Liver (tissue), 9 donors: Measurements from ENCODE around the gene MLN. TPM values are rescaled to one million over a fixed set of nuclear protein-coding genes. Genes with fewer than 3 reads are reported as not detected.

ENCODE experiments used
- DNase-seq: peaks from one replicate; pipeline ENCODE4 v3.0.0-alpha.2; 2017; ENCODE audit warnings: low spot score
- H3K27ac ChIP-seq, 2 donors: one replicate each; pipeline ENCODE4 v1.7.0; 2013; ENCODE audit warnings: inconsistent platforms in 2 of 2, low read length in 2 of 2, control low read depth in 1 of 2, low read depth in 1 of 2, mild to moderate bottlenecking in 1 of 2
- H3K27me3 ChIP-seq, 4 donors: one replicate each; pipeline versions ENCODE4 v1.6.1 to v1.7.0; 2013; ENCODE audit warnings: low read length in 3 of 4, inconsistent platforms in 1 of 4, mild to moderate bottlenecking in 1 of 4, moderate library complexity in 1 of 4; ENCODE audit not compliant: control insufficient read depth in 4 of 4, insufficient read depth in 4 of 4
- H3K36me3 ChIP-seq, 4 donors: one replicate each; pipeline versions ENCODE4 v1.6.1 to v1.7.0; 2013; ENCODE audit warnings: low read length in 3 of 4, mild to moderate bottlenecking in 3 of 4, low read depth in 1 of 4, moderate library complexity in 1 of 4; ENCODE audit not compliant: control insufficient read depth in 4 of 4, insufficient read depth in 3 of 4
- H3K4me1 ChIP-seq, 4 donors: one replicate each; pipeline versions ENCODE4 v1.6.1 to v1.7.0; 2013; ENCODE audit warnings: low read length in 3 of 4, mild to moderate bottlenecking in 3 of 4, moderate library complexity in 1 of 4; ENCODE audit not compliant: control insufficient read depth in 4 of 4, insufficient read depth in 4 of 4
- H3K4me3 ChIP-seq, 3 donors: one replicate each; pipeline versions ENCODE4 v1.6.1 to v1.7.0; 2013; ENCODE audit warnings: low read length in 3 of 3, control low read depth in 1 of 3, low read depth in 1 of 3, mild to moderate bottlenecking in 1 of 3
- H3K9ac ChIP-seq, 2 donors: one replicate each; pipeline ENCODE4 v1.7.0; 2013; ENCODE audit warnings: low read length in 2 of 2, mild to moderate bottlenecking in 2 of 2, moderate library complexity in 2 of 2, control low read depth in 1 of 2, low read depth in 1 of 2
- H3K9me3 ChIP-seq, 4 donors: one replicate each; pipeline versions ENCODE4 v1.6.1 to v1.7.0; 2013; ENCODE audit warnings: low read length in 3 of 4; ENCODE audit not compliant: control insufficient read depth in 4 of 4
- ATF3 ChIP-seq: IDR thresholded peaks from 2 replicates; pipeline ENCODE4 v1.6.1; 2016; ENCODE audit warnings: antibody characterized with exemption
- CTCF ChIP-seq: fragments of 150-350 bp; IDR thresholded peaks from 2 replicates; pipeline ENCODE4 v1.5.1; 2017; ENCODE audit warnings: improper control_type of control experiment, low read depth, low read length; ENCODE audit not compliant: missing input control
- FOXA2 ChIP-seq: IDR thresholded peaks from 2 replicates; pipeline ENCODE4 v1.6.1; 2016; ENCODE audit warnings: antibody characterized with exemption
- HNF4A ChIP-seq, 2 donors: conservative IDR thresholded peaks; 2 replicates each; pipeline ENCODE4 v1.6.1; 2016; ENCODE audit warnings: antibody characterized with exemption in 2 of 2, mild to moderate bottlenecking in 2 of 2
- HNF4G ChIP-seq: IDR thresholded peaks from 2 replicates; pipeline ENCODE4 v1.6.1; 2016; ENCODE audit warnings: antibody characterized with exemption
- JUND ChIP-seq, 2 donors: IDR thresholded peaks; 2 replicates each; pipeline ENCODE4 v1.6.1; 2016; ENCODE audit warnings: antibody characterized with exemption in 2 of 2
- MAX ChIP-seq: IDR thresholded peaks from 2 replicates; pipeline ENCODE4 v1.6.1; 2016; ENCODE audit warnings: antibody characterized with exemption
- NR2F2 ChIP-seq: IDR thresholded peaks from 2 replicates; pipeline ENCODE4 v1.6.1; 2016; ENCODE audit warnings: antibody characterized with exemption
- RAD21 ChIP-seq, 2 donors: IDR thresholded peaks; 2 replicates each; pipeline ENCODE4 v1.6.1; 2016; ENCODE audit warnings: antibody characterized with exemption in 2 of 2, mild to moderate bottlenecking in 2 of 2
- SP1 ChIP-seq: IDR thresholded peaks from 2 replicates; pipeline ENCODE4 v1.6.1; 2018; ENCODE audit warnings: antibody characterized with exemption, mild to moderate bottlenecking
- TAF1 ChIP-seq: conservative IDR thresholded peaks from 2 replicates; pipeline ENCODE4 v1.6.1; 2016; ENCODE audit warnings: antibody characterized with exemption, mild to moderate bottlenecking
- YY1 ChIP-seq: IDR thresholded peaks from 2 replicates; pipeline ENCODE4 v1.6.1; 2016; ENCODE audit warnings: antibody characterized with exemption, mild to moderate bottlenecking
- WGBS: extraction: QIAGEN DNeasy Blood & Tissue Kit; methylation state at CpG from one replicate; pipeline ENCODE4 v1.1.7; 2013; 5-methylcytosine and 5-hydroxymethylcytosine counted together
- polyA plus RNA-seq, 2 donors: library from polyadenylated mRNA; stranded (reverse) in 1 of 2; unstranded in 1 of 2; fragments of 200-250 nt in 1 of 2; fragments of >200 nt in 1 of 2; fragmentation: Nextera tagmentation in 1 of 2; extraction: Ambion mirVana in 1 of 2; gene quantifications; one replicate each; pipeline versions ENCODE4 v1.2.1 to v1.2.3, GENCODE V29; 2013 to 2015
- total RNA-seq, 2 donors: library from RNA; depleted of rRNA; stranded (reverse); fragments of >200 nt; gene quantifications; one replicate each; pipeline ENCODE4 v1.2.3, GENCODE V29; 2014
- TF ChIP-seq, protein P1 (sequence below): IDR thresholded peaks from 2 replicates; pipeline ENCODE4 v1.6.1; 2016; ENCODE audit warnings: antibody characterized with exemption, mild to moderate bottlenecking
- TF ChIP-seq, protein P2 (sequence below): IDR thresholded peaks from 2 replicates; pipeline ENCODE4 v1.6.1; 2016; ENCODE audit warnings: antibody characterized with exemption
- donor health status: healthy.
- donor health status: healthy.
- donor health status: healthy.
- donor health status: healthy.
- donor health status: healthy.

Gene MLN
- total and polyA plus RNA-seq, 4 donors, result not detected

DNA sequence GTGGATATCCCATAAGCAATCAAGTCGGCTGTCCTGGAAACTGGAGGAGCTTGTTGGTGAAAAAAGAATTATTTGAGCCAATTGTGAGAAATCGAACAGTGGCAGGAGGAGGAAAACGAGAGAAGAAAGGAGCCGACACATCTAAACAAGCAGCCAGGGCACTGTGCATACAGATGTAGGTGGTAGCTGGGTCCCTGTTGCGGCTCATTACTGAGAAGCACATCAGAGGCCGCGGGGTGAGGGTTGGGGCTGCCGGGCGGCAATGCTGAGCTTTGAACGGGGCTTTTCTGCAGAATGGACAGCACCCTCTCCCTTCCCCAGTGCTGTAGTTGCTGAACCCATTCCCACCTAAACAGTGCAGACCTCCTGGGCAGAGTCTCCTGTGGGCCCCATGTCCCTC, 10.8 kb downstream of the MLN start:
- H3K9ac ChIP-seq, result no peak overlapping the region
- H3K27me3 ChIP-seq, result no peaks in the 10 kb centered on the region
- no peak overlapping the region for H3K4me3 ChIP-seq
- no peak for DNase-seq
- TF ChIP-seq SP1, result no peak
- no peak for TF ChIP-seq HNF4A (conservative IDR thresholded peaks at IDR 0.05)
- TF ChIP-seq CTCF, result no peak
- TF ChIP-seq, protein P1, sequence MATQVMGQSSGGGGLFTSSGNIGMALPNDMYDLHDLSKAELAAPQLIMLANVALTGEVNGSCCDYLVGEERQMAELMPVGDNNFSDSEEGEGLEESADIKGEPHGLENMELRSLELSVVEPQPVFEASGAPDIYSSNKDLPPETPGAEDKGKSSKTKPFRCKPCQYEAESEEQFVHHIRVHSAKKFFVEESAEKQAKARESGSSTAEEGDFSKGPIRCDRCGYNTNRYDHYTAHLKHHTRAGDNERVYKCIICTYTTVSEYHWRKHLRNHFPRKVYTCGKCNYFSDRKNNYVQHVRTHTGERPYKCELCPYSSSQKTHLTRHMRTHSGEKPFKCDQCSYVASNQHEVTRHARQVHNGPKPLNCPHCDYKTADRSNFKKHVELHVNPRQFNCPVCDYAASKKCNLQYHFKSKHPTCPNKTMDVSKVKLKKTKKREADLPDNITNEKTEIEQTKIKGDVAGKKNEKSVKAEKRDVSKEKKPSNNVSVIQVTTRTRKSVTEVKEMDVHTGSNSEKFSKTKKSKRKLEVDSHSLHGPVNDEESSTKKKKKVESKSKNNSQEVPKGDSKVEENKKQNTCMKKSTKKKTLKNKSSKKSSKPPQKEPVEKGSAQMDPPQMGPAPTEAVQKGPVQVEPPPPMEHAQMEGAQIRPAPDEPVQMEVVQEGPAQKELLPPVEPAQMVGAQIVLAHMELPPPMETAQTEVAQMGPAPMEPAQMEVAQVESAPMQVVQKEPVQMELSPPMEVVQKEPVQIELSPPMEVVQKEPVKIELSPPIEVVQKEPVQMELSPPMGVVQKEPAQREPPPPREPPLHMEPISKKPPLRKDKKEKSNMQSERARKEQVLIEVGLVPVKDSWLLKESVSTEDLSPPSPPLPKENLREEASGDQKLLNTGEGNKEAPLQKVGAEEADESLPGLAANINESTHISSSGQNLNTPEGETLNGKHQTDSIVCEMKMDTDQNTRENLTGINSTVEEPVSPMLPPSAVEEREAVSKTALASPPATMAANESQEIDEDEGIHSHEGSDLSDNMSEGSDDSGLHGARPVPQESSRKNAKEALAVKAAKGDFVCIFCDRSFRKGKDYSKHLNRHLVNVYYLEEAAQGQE, result no peak
- no peaks in the 10 kb centered on the region for H3K36me3 ChIP-seq
- WGBS, result 50% methylated on average over 10 of the region's 10 CpGs
- peaks cover 0 to 6% (median 3%) of the 10 kb centered on the region in 4 donors for H3K4me1 ChIP-seq
- H3K9me3 ChIP-seq, result no peaks in the 10 kb centered on the region
- no peak overlapping the region for H3K27ac ChIP-seq

DNA sequence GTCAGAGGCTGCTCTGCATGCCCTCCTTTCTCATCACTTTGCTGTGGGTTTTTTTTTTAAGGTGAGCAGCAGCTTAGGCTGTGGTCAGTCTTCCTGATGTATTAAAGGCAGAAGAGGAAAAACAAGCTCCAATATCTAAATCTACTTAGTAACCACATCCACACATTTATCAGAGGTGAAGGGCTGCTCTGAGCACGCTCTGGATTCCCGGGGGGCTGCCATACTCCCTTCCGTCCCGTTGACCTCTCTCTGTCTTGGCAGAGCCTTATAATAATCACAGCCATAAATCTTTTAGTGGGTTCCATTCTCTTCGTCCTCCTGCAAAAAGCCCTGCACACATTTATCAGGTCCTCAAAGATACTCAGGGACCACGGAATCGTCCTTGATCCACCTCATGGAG, 12.2 kb downstream of the MLN start:
- DNase-seq, result no peak
- H3K9ac ChIP-seq, result no peak overlapping the region
- no peak for TF ChIP-seq JUND (IDR thresholded peaks at IDR 0.05)
- TF ChIP-seq HNF4G, result no peak
- TF ChIP-seq RAD21 (IDR thresholded peaks at IDR 0.05), result no peak
- TF ChIP-seq FOXA2, result no peak
- no peak for TF ChIP-seq TAF1
- TF ChIP-seq, protein P2, sequence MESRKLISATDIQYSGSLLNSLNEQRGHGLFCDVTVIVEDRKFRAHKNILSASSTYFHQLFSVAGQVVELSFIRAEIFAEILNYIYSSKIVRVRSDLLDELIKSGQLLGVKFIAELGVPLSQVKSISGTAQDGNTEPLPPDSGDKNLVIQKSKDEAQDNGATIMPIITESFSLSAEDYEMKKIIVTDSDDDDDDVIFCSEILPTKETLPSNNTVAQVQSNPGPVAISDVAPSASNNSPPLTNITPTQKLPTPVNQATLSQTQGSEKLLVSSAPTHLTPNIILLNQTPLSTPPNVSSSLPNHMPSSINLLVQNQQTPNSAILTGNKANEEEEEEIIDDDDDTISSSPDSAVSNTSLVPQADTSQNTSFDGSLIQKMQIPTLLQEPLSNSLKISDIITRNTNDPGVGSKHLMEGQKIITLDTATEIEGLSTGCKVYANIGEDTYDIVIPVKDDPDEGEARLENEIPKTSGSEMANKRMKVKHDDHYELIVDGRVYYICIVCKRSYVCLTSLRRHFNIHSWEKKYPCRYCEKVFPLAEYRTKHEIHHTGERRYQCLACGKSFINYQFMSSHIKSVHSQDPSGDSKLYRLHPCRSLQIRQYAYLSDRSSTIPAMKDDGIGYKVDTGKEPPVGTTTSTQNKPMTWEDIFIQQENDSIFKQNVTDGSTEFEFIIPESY, result no peak
- TF ChIP-seq, protein P1, result no peak
- no peak for TF ChIP-seq SP1
- no peak for TF ChIP-seq YY1
- TF ChIP-seq ATF3, result no peak
- TF ChIP-seq NR2F2, result no peak
- no peak for TF ChIP-seq MAX
- 82% methylated on average over 7 of the region's 7 CpGs for WGBS
- H3K27me3 ChIP-seq, result no peaks in the 10 kb centered on the region
- no peak overlapping the region for H3K4me3 ChIP-seq
- H3K27ac ChIP-seq, result no peak overlapping the region
- peaks cover 1 to 20% (median 15%) of the 10 kb centered on the region in 4 donors for H3K4me1 ChIP-seq
- no peaks in the 10 kb centered on the region for H3K9me3 ChIP-seq
- no peaks in the 10 kb centered on the region for H3K36me3 ChIP-seq
